ENCODE results near the gene TMEM163.

- TF ChIP-seq POLR2A (IDR thresholded peaks at IDR 0.05) (no peak), CTCF (IDR thresholded peaks at IDR 0.05) (no peak)
These were observed 292.1 kb downstream of the TMEM163 start for GRCh38 chr2:134426721-134427120.
